Measurements from ENCODE around the gene LRMDA. TPM values are rescaled to one million over a fixed set of nuclear protein-coding genes. Genes with fewer than 3 reads are reported as not detected.

LRMDA gene
- total RNA-seq, 4 donors from 2014 or later = 7.3 to 20.1 (median 8.4) TPM

- Histone ChIP-seq H3K36me3 (no peaks in the 10 kb centered on the region), H3K27ac (no peak overlapping the region), H3K9me3 (no peaks in the 10 kb centered on the region), H3K4me1 (peaks cover 0 to 20% (median 0%) of the 10 kb centered on the region in 3 donors), H3K27me3 (no peaks in the 10 kb centered on the region), H3K4me3 (no peak overlapping the region)
- no peak for ATAC-seq
- TF ChIP-seq EP300 (IDR thresholded peaks at IDR 0.05) (no peak), CTCF (IDR thresholded peaks at IDR 0.05) (no peak), POLR2A (IDR thresholded peaks at IDR 0.05) (no peak), POLR2AphosphoS5 (IDR thresholded peaks at IDR 0.05) (no peak)
- WGBS, 2 donors (ENCODE audit: low coverage in 1 of 2) = 88 to 91% methylated on average over 8 of the region's 8 CpGs
Observed at GRCh38 chr10:75739414-75740143, 308.2 kb downstream of the LRMDA start.

- Histone ChIP-seq H3K36me3 (no peaks in the 10 kb centered on the region), H3K4me1 (peaks cover 0 to 22% (median 0%) of the 10 kb centered on the region in 3 donors), H3K27me3 (no peaks in the 10 kb centered on the region), H3K9me3 (no peaks in the 10 kb centered on the region), H3K27ac (no peak overlapping the region), H3K4me3 (no peak overlapping the region)
- 100% methylated on average over 1 of the region's 1 CpG; no CpG with 5 or more reads in 1 of the 2 donors for WGBS, 2 donors (ENCODE audit: low coverage in 1 of 2)
- TF ChIP-seq POLR2AphosphoS5 (IDR thresholded peaks at IDR 0.05) (no peak), CTCF (IDR thresholded peaks at IDR 0.05) (no peak), EP300 (IDR thresholded peaks at IDR 0.05) (no peak), POLR2A (IDR thresholded peaks at IDR 0.05) (no peak)
- no peak for ATAC-seq
Observed at GRCh38 chr10:75740541-75740940, 309.1 kb downstream of the LRMDA start.

DNA sequence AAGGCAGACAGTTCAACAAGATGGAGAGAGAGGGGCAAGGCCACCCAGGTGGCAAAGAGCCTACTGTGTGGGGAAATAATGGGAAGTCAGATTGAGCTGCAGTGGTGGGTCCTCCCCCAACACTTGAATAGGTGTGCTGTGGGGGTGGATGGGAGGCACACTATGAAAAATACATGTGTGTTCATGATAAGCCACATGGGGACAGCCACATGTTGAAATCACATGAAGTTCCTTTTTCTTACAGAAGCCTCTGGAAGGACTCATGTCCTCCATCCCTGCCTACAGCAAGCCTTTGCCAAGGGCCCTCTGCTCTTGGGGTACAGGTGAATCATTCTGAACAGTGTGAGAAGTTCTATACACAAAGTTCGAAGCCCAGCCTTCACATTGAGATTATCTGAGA, 310.9 kb downstream of the LRMDA start:
- no peak for ATAC-seq
- Histone ChIP-seq H3K4me1 (peaks cover 0 to 22% (median 0%) of the 10 kb centered on the region in 3 donors), H3K27ac (no peak overlapping the region), H3K27me3 (no peaks in the 10 kb centered on the region), H3K4me3 (no peak overlapping the region), H3K9me3 (no peaks in the 10 kb centered on the region), H3K36me3 (no peaks in the 10 kb centered on the region)
- 83 to 100% methylated on average over 1 of the region's 1 CpG for WGBS, 2 donors (ENCODE audit: low coverage in 1 of 2)
- TF ChIP-seq CTCF (IDR thresholded peaks at IDR 0.05) (no peak), POLR2A (IDR thresholded peaks at IDR 0.05) (no peak), EP300 (IDR thresholded peaks at IDR 0.05) (no peak), POLR2AphosphoS5 (IDR thresholded peaks at IDR 0.05) (no peak)

DNA sequence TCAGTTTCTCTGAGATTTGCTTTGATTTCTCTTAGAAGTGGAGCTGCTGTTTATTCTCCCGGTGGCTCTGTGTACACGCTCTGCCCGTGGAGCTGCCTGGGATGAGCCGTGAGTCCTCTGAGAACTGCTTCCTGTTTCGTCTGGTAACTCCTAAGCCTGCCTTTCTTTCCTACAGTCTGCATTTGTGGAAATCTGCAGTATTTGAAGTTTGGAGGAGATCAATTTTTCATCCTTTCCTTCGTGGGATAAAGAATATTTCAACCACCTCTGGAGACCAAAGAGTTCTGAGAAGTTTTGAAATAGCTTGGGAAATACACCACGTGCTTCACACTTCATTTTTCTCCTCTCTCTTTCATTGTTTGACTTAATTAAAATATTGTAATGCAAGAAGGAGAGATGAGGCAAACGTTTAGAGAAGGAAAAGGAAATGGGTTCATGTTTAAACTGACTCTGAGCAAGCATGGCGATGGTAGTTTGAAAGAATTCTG, 311.9 kb downstream of the LRMDA start:
- WGBS, 2 donors (ENCODE audit: low coverage in 1 of 2) = 18 to 63% methylated on average over 7 to 9 of the region's 9 CpGs
- Histone ChIP-seq H3K27ac (peak overlapping the region in 3 of 4 donors; percentile 55 to 72 (median 58)), H3K4me1 (peaks cover 0 to 22% (median 0%) of the 10 kb centered on the region in 3 donors), H3K9me3 (no peaks in the 10 kb centered on the region), H3K27me3 (no peaks in the 10 kb centered on the region), H3K36me3 (no peaks in the 10 kb centered on the region), H3K4me3 (no peak overlapping the region)
- no peak for TF ChIP-seq CTCF (IDR thresholded peaks at IDR 0.05)
- TF ChIP-seq EP300 (IDR thresholded peaks at IDR 0.05) = no peak
- TF ChIP-seq POLR2A (IDR thresholded peaks at IDR 0.05) = no peak
- TF ChIP-seq POLR2AphosphoS5 (IDR thresholded peaks at IDR 0.05) = no peak
- ATAC-seq = peak; percentile 57

- no peak overlapping the region for H3K27ac ChIP-seq
- H3K36me3 ChIP-seq = no peaks in the 10 kb centered on the region
- H3K4me1 ChIP-seq = peaks cover 0 to 22% (median 0%) of the 10 kb centered on the region in 3 donors
- no peak for ATAC-seq
- TF ChIP-seq EP300 (IDR thresholded peaks at IDR 0.05) (no peak), CTCF (IDR thresholded peaks at IDR 0.05) (no peak), POLR2A (IDR thresholded peaks at IDR 0.05) (no peak)
- H3K27me3 ChIP-seq = no peaks in the 10 kb centered on the region
- no peak overlapping the region for H3K4me3 ChIP-seq
- H3K9me3 ChIP-seq = no peaks in the 10 kb centered on the region
Observed at GRCh38 chr10:75744261-75744660, 312.8 kb downstream of the LRMDA start.
